ENCODE data around the gene CRIP1. TPM values are rescaled to one million over a fixed set of nuclear protein-coding genes. Genes with fewer than 3 reads are reported as not detected.
A peak's percentile ranks its signal among the peaks of the same experiment; 100 is the strongest.

Gene CRIP1
- total RNA-seq, 1 donor from 2014 or later, result 185 TPM

DNA sequence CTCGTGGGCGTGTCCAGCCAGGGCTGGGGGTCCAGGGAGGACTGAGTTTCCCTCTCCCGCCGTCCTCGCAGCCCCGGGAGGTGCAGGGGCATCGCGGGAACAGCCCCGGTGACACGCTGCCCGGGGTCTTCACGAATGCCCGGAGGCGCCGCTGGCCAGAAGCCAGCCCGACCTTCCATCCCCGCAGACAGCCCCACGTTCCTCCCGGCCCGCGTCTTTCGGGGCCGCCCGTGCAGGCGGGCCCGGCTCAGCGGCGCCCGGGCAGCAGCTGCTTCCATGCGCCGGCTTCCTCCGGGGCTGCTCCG is 3.5 kb downstream of the CRIP1 start:
- intact Hi-C loops (cut with micrococcal nuclease), result loop anchor here (1.0 to 5.0 kb wide), 6 partner anchors 15 to 557 kb away; partner anchors contain the start of genes CDCA4 and CRIP2
- Mint-ChIP-seq H3K4me3 (ENCODE audit: low read depth) (peak overlapping the region; percentile 76), H3K36me3 (ENCODE audit: low read depth) (peaks cover 6% of the 10 kb centered on the region), H3K27ac (no peak overlapping the region), H3K27me3 (ENCODE audit: low read depth) (no peaks in the 10 kb centered on the region), H3K4me1 (ENCODE audit: low read depth) (peaks cover 12% of the 10 kb centered on the region), H3K9me3 (no peaks in the 10 kb centered on the region)
- no peak for DNase-seq (ENCODE audit: low spot score)

DNA sequence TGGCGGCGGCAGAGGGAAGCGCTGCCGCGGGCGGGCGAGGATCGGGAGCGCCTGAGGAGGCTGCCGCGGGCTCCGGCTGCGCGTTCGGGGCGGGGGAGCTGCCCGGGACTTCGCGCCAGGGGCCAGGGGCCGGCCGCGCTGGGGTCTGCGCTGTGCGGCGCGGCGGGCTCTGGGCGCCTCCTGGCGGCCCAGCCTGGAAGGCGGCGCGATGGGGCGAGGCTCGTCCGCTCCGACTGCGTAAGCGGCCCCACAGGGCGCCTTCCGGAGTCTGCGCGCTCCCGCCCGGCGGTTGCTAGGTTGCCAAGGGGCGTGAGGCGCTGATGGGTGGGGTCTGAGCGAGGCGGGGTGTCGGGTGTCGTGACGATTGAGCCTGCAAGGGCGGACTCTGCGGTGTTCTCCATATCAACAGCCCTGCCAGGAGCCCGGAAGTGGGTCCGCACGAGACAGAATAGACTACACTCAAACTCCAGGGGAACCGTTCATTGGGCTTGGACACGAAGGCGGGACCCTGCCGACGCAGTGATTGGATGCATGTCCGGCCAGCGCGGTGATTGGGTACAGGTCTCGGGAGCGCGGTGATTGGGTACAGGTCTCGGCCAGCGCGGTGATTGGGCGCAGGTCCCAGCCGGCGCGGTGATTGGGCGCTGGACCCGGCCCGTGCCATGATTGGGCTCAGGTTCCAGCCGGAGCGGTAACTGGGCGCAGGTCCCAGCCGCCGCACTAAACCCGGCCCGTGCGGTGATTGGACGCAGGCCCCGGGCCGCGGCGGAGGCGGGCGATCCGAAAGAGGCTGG is 4.1 kb downstream of the CRIP1 start, which contains the start of gene TEDC1:
Gene TEDC1 (plus strand): TSS at position 675 of the 794 bp plus-strand sequence. CDS start 130 bp downstream, outside the sequence.
- Mint-ChIP-seq H3K9me3 (no peaks in the 10 kb centered on the region), H3K27me3 (ENCODE audit: low read depth) (no peaks in the 10 kb centered on the region)
- DNase-seq (ENCODE audit: low spot score), result peak; percentile 100

DNA sequence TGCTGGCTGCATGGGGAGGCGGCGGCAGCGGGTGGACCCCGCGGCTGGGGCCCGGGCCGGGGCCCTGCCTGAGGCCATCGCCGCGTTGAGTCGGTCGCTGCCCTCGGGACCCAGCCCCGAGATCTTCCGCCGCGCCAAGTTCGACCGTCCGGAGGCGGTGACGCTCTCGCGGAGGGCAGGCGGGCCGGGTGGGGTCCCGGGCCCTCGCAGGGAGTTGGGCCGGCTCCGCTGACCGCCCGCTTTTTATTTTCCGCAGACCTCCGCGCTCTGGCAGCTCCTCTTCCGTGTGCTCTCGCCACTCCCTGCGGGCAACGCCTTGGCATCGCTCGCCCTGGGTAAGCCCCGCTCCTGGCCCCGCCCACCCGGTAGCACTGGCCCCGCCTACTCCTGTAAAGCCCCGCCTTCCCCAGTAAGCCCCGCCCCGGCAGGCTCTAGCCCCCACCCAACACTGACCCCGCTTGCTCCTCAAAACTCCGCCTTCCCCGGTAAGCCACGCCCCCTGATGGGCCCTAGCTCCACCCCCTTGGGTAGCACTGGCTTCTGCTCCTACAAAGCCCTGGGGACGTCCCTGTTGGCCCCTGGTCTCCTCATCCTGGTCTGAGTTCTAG is 4.8 kb downstream of the CRIP1 start:
- intact Hi-C loops (cut with micrococcal nuclease), result loop anchor here (1.0 to 5.0 kb wide), 8 partner anchors 9 to 559 kb away; partner anchors contain the start of genes BRF1, CDCA4, CRIP2 and TEX22
- Mint-ChIP-seq H3K27me3 (ENCODE audit: low read depth) (no peaks in the 10 kb centered on the region), H3K27ac (peak overlapping the region; percentile 90), H3K36me3 (ENCODE audit: low read depth) (peaks cover 6% of the 10 kb centered on the region), H3K4me1 (ENCODE audit: low read depth) (peaks cover 12% of the 10 kb centered on the region), H3K9me3 (no peaks in the 10 kb centered on the region), H3K4me3 (ENCODE audit: low read depth) (peak overlapping the region; percentile 85)
- peak; percentile 87 for DNase-seq (ENCODE audit: low spot score)

More for the DNA sequence above, 4.1 kb downstream of the CRIP1 start, which contains the start of gene TEDC1:
- peaks cover 12% of the 10 kb centered on the region for H3K4me1 Mint-ChIP-seq (ENCODE audit: low read depth)
- H3K36me3 Mint-ChIP-seq (ENCODE audit: low read depth), result peaks cover 6% of the 10 kb centered on the region
- peak within 1 kb of the TSS; percentile 85 for H3K4me3 Mint-ChIP-seq (ENCODE audit: low read depth)
- H3K27ac Mint-ChIP-seq, result peak within 1 kb of the TSS; percentile 90
- intact Hi-C loops (cut with micrococcal nuclease), result loop anchor here (1.0 to 5.0 kb wide), 9 partner anchors 8 to 558 kb away; partner anchors contain the start of genes BRF1, CDCA4, CRIP2 and TEX22

DNA sequence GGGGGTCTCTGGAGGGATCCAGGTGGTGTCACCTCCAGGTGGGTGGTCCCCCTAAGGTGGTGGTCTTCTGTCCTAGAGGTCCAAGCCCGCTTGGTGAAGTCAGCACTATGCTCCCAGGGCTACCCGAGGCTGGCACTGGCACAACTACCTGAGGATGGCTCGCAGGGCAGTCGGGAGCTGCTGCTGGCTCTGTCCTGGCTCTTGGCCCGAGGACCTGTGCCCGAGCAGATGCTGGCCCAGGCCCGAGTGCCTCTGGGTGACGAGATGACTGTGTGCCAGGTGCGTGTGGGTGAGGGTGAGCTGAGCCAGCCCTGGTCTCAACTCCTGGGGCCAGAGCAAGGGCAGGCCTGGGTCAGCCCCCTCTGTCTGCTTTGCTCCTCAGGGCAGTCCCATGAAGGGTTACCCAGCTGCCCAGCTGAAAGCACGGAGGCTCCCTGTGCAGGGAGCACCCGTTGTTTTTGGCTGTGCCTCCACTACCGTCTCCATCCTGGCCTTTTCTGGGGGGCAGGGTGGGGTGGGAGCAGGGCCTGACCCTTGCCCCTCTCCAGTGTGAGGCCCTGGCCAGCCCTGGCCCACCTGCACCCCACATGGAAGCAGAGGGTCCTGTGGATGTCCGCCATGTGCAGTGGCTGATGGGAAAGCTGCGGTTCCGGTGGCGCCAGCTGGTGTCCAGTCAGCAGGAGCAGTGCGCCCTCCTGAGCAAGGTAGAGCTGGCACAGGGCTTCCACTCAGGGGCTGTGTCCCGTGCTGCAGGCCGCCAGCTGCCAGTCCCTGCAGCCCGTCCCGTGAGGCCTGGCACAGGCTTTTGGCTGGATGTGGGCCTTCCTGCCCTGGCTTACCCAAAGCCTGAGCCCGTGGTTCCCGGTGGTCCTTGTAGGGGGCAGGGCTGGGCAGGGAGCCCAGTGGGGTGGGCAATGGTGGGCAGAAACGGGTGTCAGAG is 5.6 kb downstream of the CRIP1 start:
- peak overlapping the region; percentile 85 for H3K4me3 Mint-ChIP-seq (ENCODE audit: low read depth)
- peak overlapping the region; percentile 90 for H3K27ac Mint-ChIP-seq
- no peak for DNase-seq (ENCODE audit: low spot score)
- H3K36me3 Mint-ChIP-seq (ENCODE audit: low read depth), result peaks cover 6% of the 10 kb centered on the region
- H3K4me1 Mint-ChIP-seq (ENCODE audit: low read depth), result peaks cover 12% of the 10 kb centered on the region
- H3K9me3 Mint-ChIP-seq, result no peaks in the 10 kb centered on the region
- intact Hi-C loops (cut with micrococcal nuclease), result loop anchor here (5.0 kb wide), 2 partner anchors 175 to 470 kb away; partner anchors contain the start of gene CDCA4
- H3K27me3 Mint-ChIP-seq (ENCODE audit: low read depth), result no peaks in the 10 kb centered on the region

DNA sequence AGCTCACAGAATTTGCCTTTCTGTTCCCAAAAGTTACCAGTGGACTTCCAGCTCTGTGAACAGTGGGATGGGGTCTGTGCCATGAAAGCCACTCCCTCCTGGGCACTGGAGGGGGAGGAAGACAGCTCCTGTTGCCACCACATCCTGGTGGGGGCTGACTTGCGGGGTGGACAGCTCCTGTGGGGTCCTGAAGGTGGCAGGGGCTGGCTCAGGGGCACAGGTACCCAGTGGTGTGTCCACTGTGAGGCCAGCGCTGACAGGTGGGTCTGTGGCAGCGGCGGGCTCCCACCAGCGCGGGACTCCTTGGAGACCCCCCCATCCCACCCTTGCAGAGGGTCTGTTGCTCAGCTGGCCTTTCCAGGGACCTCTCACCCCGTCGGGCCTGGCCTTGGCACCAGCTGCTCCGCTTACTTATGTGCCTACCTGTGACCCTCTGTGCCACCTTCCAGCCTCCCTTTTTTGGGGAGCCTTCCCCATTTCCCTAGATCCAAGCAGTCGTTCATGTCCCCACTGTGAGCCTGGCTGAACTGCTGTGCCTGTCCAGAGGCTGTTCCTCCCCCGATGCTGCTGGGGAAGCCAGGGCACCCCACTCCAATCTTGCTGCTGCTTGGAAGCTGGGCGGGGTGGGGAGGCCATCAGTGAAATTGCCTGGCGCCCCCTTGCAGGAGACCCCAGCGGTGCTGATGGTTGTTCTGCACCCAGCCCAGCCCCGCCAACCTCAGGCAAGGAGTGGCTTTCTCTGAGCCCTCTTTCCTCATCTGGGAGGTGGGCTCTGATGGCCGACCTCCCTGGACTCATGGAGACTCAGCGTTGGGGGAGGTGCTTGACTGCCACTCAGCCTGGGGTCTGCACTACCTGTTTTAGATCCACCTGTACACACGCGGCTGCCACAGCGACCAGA is 6.5 kb downstream of the CRIP1 start:
- peaks cover 12% of the 10 kb centered on the region for H3K4me1 Mint-ChIP-seq (ENCODE audit: low read depth)
- H3K27ac Mint-ChIP-seq, result no peak overlapping the region
- no peaks in the 10 kb centered on the region for H3K27me3 Mint-ChIP-seq (ENCODE audit: low read depth)
- intact Hi-C loops (cut with micrococcal nuclease), result loop anchor here (5.0 kb wide), 2 partner anchors 176 to 471 kb away; partner anchors contain the start of gene CDCA4
- peaks cover 6% of the 10 kb centered on the region for H3K36me3 Mint-ChIP-seq (ENCODE audit: low read depth)
- H3K4me3 Mint-ChIP-seq (ENCODE audit: low read depth), result no peak overlapping the region
- DNase-seq (ENCODE audit: low spot score), result no peak
- H3K9me3 Mint-ChIP-seq, result no peaks in the 10 kb centered on the region

DNA sequence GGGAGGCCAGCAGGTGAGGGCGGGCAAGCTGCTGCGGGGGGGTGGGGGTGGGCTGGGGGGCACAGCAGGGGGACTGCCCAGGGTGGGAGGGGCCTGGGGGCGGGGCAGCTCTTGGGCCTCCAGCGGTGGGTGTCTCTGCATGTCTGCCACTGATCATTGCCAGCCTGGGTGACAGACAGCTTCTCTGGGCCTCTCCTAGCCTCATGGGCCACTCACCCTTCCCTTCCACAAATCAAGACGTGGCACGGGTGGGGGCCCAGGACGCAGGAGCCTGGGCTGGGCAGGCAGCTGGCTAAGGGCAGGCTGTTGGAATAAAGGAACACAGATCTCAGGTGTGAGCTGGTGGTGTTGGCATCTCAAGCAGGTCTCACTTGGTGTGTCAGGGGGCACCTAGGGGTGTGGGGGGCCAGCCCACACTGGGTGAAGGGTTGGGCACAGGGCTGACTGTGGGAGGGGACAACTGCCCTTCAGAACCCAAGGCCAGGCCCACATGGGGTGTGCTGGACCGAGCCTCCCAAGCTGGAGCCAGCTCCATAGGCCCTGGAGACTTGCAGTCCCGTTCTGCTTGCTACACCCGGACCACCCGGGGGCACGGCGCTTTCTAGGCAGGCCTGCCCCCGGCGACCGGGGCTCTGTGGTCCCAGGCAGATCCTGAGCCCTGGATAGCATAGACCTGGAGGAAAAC is 7.4 kb downstream of the CRIP1 start:
- Mint-ChIP-seq H3K36me3 (ENCODE audit: low read depth) (peaks cover 6% of the 10 kb centered on the region), H3K27ac (no peak overlapping the region), H3K4me1 (ENCODE audit: low read depth) (peaks cover 11% of the 10 kb centered on the region), H3K27me3 (ENCODE audit: low read depth) (no peaks in the 10 kb centered on the region), H3K4me3 (ENCODE audit: low read depth) (no peak overlapping the region), H3K9me3 (no peaks in the 10 kb centered on the region)
- intact Hi-C loops (cut with micrococcal nuclease), result loop anchor here (5.0 kb wide), 2 partner anchors 177 to 472 kb away; partner anchors contain the start of gene CDCA4
- no peak for DNase-seq (ENCODE audit: low spot score)

DNA sequence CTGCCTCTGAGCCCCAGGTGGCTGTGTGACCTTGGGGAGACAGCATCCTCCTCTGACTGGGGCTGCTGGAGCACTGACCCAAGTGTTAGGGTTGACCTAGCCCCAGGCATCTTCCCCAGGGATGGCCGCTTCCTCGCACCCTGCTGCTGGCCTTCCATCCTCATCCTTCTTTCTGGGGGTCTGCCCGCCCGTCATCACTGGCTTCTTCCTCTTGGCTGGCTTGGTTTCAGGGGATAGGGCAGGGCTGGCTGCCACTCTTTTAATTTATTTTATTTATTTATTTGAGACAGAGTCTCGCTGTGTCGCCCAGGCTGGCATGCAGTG is 7.9 kb downstream of the CRIP1 start:
- no peak for DNase-seq (ENCODE audit: low spot score)
- Mint-ChIP-seq H3K27me3 (ENCODE audit: low read depth) (no peaks in the 10 kb centered on the region), H3K4me3 (ENCODE audit: low read depth) (no peak overlapping the region), H3K27ac (no peak overlapping the region), H3K36me3 (ENCODE audit: low read depth) (peaks cover 2% of the 10 kb centered on the region), H3K9me3 (no peaks in the 10 kb centered on the region), H3K4me1 (ENCODE audit: low read depth) (peaks cover 6% of the 10 kb centered on the region)
- intact Hi-C loops (cut with micrococcal nuclease), result loop anchor here (5.0 kb wide), 2 partner anchors 177 to 472 kb away; partner anchors contain the start of gene CDCA4

DNA sequence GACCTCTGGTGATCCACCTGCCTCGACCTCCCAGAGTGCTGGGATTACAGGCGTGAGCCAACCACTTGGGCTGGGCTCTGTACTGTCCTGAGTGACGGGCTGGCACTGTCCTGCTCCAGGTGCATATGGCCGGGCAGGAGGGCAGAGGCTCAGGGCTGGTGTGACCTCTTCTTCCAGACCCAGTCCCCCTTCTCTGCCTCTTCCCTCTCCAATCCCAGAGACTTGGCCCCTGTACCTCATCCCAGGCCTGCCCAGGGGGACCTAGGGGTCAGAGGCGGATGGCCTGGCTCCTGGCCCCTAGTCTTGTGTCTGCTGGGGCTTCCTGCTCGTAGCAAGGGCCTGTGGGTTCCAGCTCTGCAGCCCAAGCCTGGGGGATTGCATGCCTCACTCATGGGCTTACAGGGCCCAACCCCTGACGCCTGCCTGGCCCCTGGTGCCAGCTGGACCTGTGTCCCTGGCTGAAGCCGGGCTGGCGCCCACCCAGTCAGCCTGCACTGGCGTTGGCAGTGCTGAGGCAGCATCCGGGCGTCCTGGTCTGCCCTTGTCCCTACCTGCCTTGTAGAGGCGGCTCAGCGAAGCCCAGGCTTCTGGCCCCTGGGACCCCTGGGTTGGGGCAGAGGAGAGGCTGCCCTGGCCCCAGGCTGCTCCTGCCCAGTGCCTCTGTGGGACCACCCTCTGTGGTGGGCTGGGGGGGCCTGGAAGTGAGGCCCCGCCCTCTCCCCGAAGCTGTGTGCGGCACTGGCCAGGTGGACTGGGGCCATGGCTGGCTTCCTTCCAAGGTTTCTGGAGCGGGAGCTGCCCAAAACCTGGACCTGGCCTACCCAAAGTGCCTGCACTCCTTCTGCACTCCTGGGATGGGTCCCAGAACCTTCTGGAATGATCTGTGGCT is 8.7 kb downstream of the CRIP1 start:
- Mint-ChIP-seq H3K27ac (no peak overlapping the region), H3K36me3 (ENCODE audit: low read depth) (no peaks in the 10 kb centered on the region), H3K4me1 (ENCODE audit: low read depth) (peaks cover 5% of the 10 kb centered on the region), H3K4me3 (ENCODE audit: low read depth) (no peak overlapping the region), H3K9me3 (no peaks in the 10 kb centered on the region), H3K27me3 (ENCODE audit: low read depth) (no peaks in the 10 kb centered on the region)
- peak; percentile 9 for DNase-seq (ENCODE audit: low spot score)
- intact Hi-C loops (cut with micrococcal nuclease), result no loop called here

DNA sequence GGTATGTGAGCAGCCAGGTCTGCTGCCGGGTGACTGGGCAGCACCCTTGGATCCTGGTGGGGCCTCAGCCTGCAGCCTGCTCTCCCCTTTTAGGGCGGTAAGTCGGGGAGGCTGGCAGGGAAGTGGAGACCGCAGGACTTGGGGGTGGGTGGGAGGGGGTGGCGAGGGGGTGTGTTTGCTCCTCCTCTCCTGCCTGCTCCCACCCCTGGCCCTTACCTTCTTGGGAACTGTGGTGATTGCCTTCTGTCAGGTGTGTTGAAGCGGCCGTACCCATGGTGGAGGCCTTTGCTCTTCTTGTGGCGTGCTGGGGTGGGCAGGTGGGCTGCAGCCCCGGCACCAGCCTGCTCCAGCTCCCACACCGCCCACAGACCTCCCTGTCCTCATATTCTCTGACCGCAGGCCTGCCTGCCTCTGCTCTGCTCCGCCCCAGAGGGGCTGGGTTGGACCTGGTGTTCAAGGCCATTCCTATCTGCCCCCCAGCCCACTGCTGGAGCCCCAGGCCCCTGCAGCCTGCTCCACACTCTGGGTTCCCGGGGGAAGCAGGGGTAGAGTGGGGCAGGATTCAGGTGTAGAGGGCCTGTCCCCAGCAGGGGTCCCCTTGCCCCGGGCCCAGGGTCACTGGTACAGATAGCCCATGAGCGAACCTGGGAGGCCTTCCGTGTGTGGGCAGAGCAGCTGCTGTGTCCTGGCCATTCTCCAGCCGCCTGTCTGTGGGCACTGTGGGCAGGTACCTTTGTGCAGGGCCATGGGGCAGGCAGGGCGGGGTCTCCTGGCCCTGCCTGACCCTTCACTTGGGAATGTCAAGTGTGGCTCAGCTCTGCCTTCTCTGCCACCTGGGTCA is 9.5 kb downstream of the CRIP1 start:
- no peak overlapping the region for H3K4me3 Mint-ChIP-seq (ENCODE audit: low read depth)
- DNase-seq (ENCODE audit: low spot score), result no peak

More for the DNA sequence above, 9.5 kb downstream of the CRIP1 start:
- Mint-ChIP-seq H3K9me3 (no peaks in the 10 kb centered on the region), H3K4me1 (ENCODE audit: low read depth) (peaks cover 5% of the 10 kb centered on the region), H3K36me3 (ENCODE audit: low read depth) (no peaks in the 10 kb centered on the region), H3K27ac (no peak overlapping the region), H3K27me3 (ENCODE audit: low read depth) (no peaks in the 10 kb centered on the region)
- intact Hi-C loops (cut with micrococcal nuclease), result no loop called here

All from activated T-helper 2 cell treated with anti-CD3 and anti-CD28 coated beads, Interferon-gamma antibody, Interleukin-2, Interleukin-4, amounts not matched to agents 10 μg/mL and 5 μg/mL and 100 μg/mL, durations not matched to agents 14 hours and 24 hours and 36 hours (primary cell).